CD4-positive, alpha-beta T cell (primary cell): ENCODE data around the gene ENAH. TPM values are rescaled to one million over a fixed set of nuclear protein-coding genes. Genes with fewer than 3 reads are reported as not detected.
A peak's percentile ranks its signal among the peaks of the same experiment; 100 is the strongest.

ENCODE experiments used
- ATAC-seq: fragments of 200-7000 bp; cut with Tn5 transposase; one replicate; pipeline ENCODE4 v1.10.0; 2022; ENCODE audit warnings: mild to moderate bottlenecking; ENCODE audit not compliant: poor library complexity
- CTCF ChIA-PET: fragments of 350-600 bp; sonication (Branson Sonifier 250); formaldehyde crosslinking; loops from one replicate; lab custom pipeline; 2021; ENCODE audit warnings: antibody characterized with exemption, inconsistent platforms; lab: Charles Lee
- POLR2A ChIA-PET: fragments of 350-600 bp; sonication (Branson Sonifier 250); formaldehyde crosslinking; loops from one replicate; lab custom pipeline; 2021; ENCODE audit warnings: antibody characterized with exemption, inconsistent platforms; lab: Charles Lee
- DNase-seq, 14 experiments: peaks; one replicate each; pipeline ENCODE4 v3.0.0-alpha.2; 2013 to 2020; ENCODE audit warnings: mixed read lengths in 2 of 14
- H3K27ac ChIP-seq, 2 donors: one replicate each; pipeline versions ENCODE4 v1.5.1 to v1.7.0; 2013; ENCODE audit warnings: low read length in 2 of 2, low read depth in 1 of 2, mild to moderate bottlenecking in 1 of 2
- H3K27me3 ChIP-seq, 2 experiments: 1 replicate in 1 of 2; 2 replicates in 1 of 2; pipeline versions ENCODE4 v1.6.1 to v1.7.0; 2013; ENCODE audit warnings: low read length in 2 of 2, control low read depth in 1 of 2, mild to moderate bottlenecking in 1 of 2, moderate library complexity in 1 of 2; ENCODE audit not compliant: insufficient read depth in 2 of 2, control insufficient read depth in 1 of 2
- H3K36me3 ChIP-seq: one replicate; pipeline ENCODE4 v1.6.1; 2013; ENCODE audit warnings: low read length, control low read depth; ENCODE audit not compliant: insufficient read depth
- H3K4me1 ChIP-seq: one replicate; pipeline ENCODE4 v1.6.1; 2013; ENCODE audit warnings: low read length, control low read depth; ENCODE audit not compliant: insufficient read depth
- H3K4me3 ChIP-seq: one replicate; pipeline ENCODE4 v1.5.1; 2013; ENCODE audit warnings: mild to moderate bottlenecking, low read length, moderate library complexity
- H3K9me3 ChIP-seq, 2 experiments: 1 replicate in 1 of 2; 2 replicates in 1 of 2; pipeline versions ENCODE4 v1.6.1 to v1.7.0; 2013; ENCODE audit warnings: low read length in 2 of 2, mild to moderate bottlenecking in 2 of 2, control low read depth in 1 of 2, moderate library complexity in 1 of 2; ENCODE audit not compliant: control insufficient read depth in 1 of 2, insufficient read depth in 1 of 2
- H3K27ac Mint-ChIP-seq: one replicate; pipeline ENCODE4 v1.8.0; 2020; ENCODE audit warnings: mixed read lengths
- H3K27me3 Mint-ChIP-seq: one replicate; pipeline ENCODE4 v1.8.0; 2021; ENCODE audit warnings: mixed read lengths
- H3K36me3 Mint-ChIP-seq: one replicate; pipeline ENCODE4 v1.8.0; 2021; ENCODE audit warnings: low read depth, mixed read lengths
- H3K4me1 Mint-ChIP-seq: one replicate; pipeline ENCODE4 v1.8.0; 2021; ENCODE audit warnings: low read depth, mixed read lengths
- H3K4me3 Mint-ChIP-seq: one replicate; pipeline ENCODE4 v1.8.0; 2020; ENCODE audit warnings: mild to moderate bottlenecking, mixed read lengths
- H3K9me3 Mint-ChIP-seq: one replicate; pipeline ENCODE4 v1.8.0; 2020; ENCODE audit warnings: mixed read lengths
- CTCF ChIP-seq: fragments of 200-600 bp; IDR thresholded peaks from one replicate; pipeline ENCODE4 v1.8.0; 2022; ENCODE audit warnings: antibody characterized with exemption, mild to moderate bottlenecking
- intact Hi-C, 2 experiments: fragments of 100-400 bp; cut with DNase I in 1 of 2; cut with micrococcal nuclease in 1 of 2; formaldehyde crosslinking; loops; one replicate each; pipeline versions ENCODE4 v1.15.1 to v1.9.0; 2023 to 2025; cut with DNase I, micrococcal nuclease
- total RNA-seq, 174 experiments: library from RNA in 2 of 174; stranded (reverse) in 2 of 174; gene quantifications; one replicate each; pipeline ENCODE4 v1.2.3 and lab custom pipeline; 2021 to 2026

The ENAH gene
- total RNA-seq, 2 experiments from 2014 or later: not detected

- H3K9me3 Mint-ChIP-seq: no peaks in the 10 kb centered on the region
- H3K36me3 Mint-ChIP-seq: no peaks in the 10 kb centered on the region
- H3K4me1 Mint-ChIP-seq: peaks cover 55% of the 10 kb centered on the region
- TF ChIP-seq CTCF: no peak
- ChIA-PET CTCF (no interaction called here), POLR2A (interaction anchor here (4.8 to 9.2 kb wide), 2 partner anchors 20 to 21 kb away, joined by 152 to 280 read pairs; partner anchors contain the start of gene LBR)
- Histone ChIP-seq H3K4me3 (no peak overlapping the region), H3K4me1 (peaks cover 64% of the 10 kb centered on the region), H3K27ac (no peak overlapping the region), H3K9me3 (peaks cover 0 to 4% of the 10 kb centered on the region in 2 experiments), H3K27me3 (no peaks in the 10 kb centered on the region), H3K36me3 (no peaks in the 10 kb centered on the region)
- intact Hi-C loops: loop anchor here in 1 of 2 experiments (1.0 to 10.0 kb wide), 2 partner anchors 13 to 738 kb away; partner anchors contain the start of gene ACBD3
- no peak for DNase-seq
- ATAC-seq: no peak
- H3K27ac Mint-ChIP-seq: peak overlapping the region; percentile 51
- no peak overlapping the region for H3K4me3 Mint-ChIP-seq
- no peaks in the 10 kb centered on the region for H3K27me3 Mint-ChIP-seq
Observed at GRCh38 chr1:225446981-225447615, 205.8 kb downstream of the ENAH start.

- no peak overlapping the region for H3K4me3 Mint-ChIP-seq
- intact Hi-C loops: loop anchor here in 1 of 2 experiments (1.0 to 10.0 kb wide), 2 partner anchors 14 to 738 kb away; partner anchors contain the start of gene ACBD3
- H3K27me3 Mint-ChIP-seq: no peaks in the 10 kb centered on the region
- H3K9me3 Mint-ChIP-seq: no peaks in the 10 kb centered on the region
- H3K36me3 Mint-ChIP-seq: no peaks in the 10 kb centered on the region
- POLR2A ChIA-PET: interaction anchor here (4.8 to 9.2 kb wide), 2 partner anchors 20 to 22 kb away, joined by 152 to 280 read pairs; partner anchors contain the start of gene LBR
- DNase-seq (no peak), ATAC-seq (no peak)
- Histone ChIP-seq H3K27me3 (no peaks in the 10 kb centered on the region), H3K36me3 (no peaks in the 10 kb centered on the region), H3K4me1 (peaks cover 69% of the 10 kb centered on the region), H3K4me3 (no peak overlapping the region), H3K9me3 (no peaks in the 10 kb centered on the region), H3K27ac (no peak overlapping the region)
- H3K4me1 Mint-ChIP-seq: peaks cover 60% of the 10 kb centered on the region
- H3K27ac Mint-ChIP-seq: peak overlapping the region; percentile 86
- TF ChIP-seq CTCF: no peak
- CTCF ChIA-PET: interaction anchor here (1.2 kb wide), 1 partner anchor 28 kb away, joined by 7 read pairs; no protein-coding TSS in a partner anchor
Observed at GRCh38 chr1:225446595-225446960, 206.3 kb downstream of the ENAH start.

- TF ChIP-seq CTCF: no peak
- Mint-ChIP-seq H3K27me3 (no peaks in the 10 kb centered on the region), H3K36me3 (no peaks in the 10 kb centered on the region), H3K4me3 (peak overlapping the region; percentile 71), H3K4me1 (peaks cover 64% of the 10 kb centered on the region), H3K27ac (peak overlapping the region; percentile 86), H3K9me3 (no peaks in the 10 kb centered on the region)
- POLR2A ChIA-PET: interaction anchor here (0.9 to 9.2 kb wide), 14 partner anchors 9 to 638 kb away, joined by 3 to 280 read pairs (median 10); partner anchors contain the start of genes H3-3A, LBR, PYCR2 and SRP9
- CTCF ChIA-PET: interaction anchor here (1.2 to 1.4 kb wide), 2 partner anchors 21 to 29 kb away, joined by 5 to 7 read pairs; no protein-coding TSS in a partner anchor
- H3K36me3 ChIP-seq: no peaks in the 10 kb centered on the region
- no peaks in the 10 kb centered on the region for H3K27me3 ChIP-seq
- intact Hi-C loops: loop anchor here (1.0 to 10.0 kb wide), 4 partner anchors 14 to 739 kb away; partner anchors contain the start of genes ACBD3 (in 1 of the 2) and LBR (in 1 of the 2)
- H3K4me3 ChIP-seq: peak overlapping the region; percentile 37
- peak in 3 of 14 experiments; percentile 21 to 52 (median 32) for DNase-seq
- peaks cover 73% of the 10 kb centered on the region for H3K4me1 ChIP-seq
- no peaks in the 10 kb centered on the region for H3K9me3 ChIP-seq
- ATAC-seq: peak; percentile 20
- H3K27ac ChIP-seq: peak overlapping the region; percentile 57 to 72
Observed at GRCh38 chr1:225445639-225446594, 207.0 kb downstream of the ENAH start.
